Transverse colon (tissue), 4 donors: Measurements from ENCODE around the gene TUBB3.

Source experiments
- CTCF ChIP-seq, 5 experiments: fragments of 200-600 bp in 3 of 5; fragments of 450-650 bp in 2 of 5; sonication (generic) in 3 of 5; IDR thresholded peaks; 1 replicate in 2 of 5; 2 replicates in 3 of 5; pipeline ENCODE4 v1.5.1; 2016 to 2017; ENCODE audit warnings: antibody characterized with exemption in 5 of 5, inconsistent platforms in 3 of 5, mild to moderate bottlenecking in 2 of 5, moderate library complexity in 1 of 5
- EP300 ChIP-seq: sonication (generic); formaldehyde crosslinking; IDR thresholded peaks from one replicate; pipeline ENCODE4 v1.6.1; 2017; ENCODE audit warnings: antibody characterized with exemption, low read depth
- POLR2AphosphoS5 ChIP-seq, 3 donors: sonication (generic); formaldehyde crosslinking; IDR thresholded peaks; one replicate each; pipeline ENCODE4 v1.6.1; 2016; ENCODE audit warnings: antibody characterized with exemption in 3 of 3

- TF ChIP-seq CTCF (IDR thresholded peaks at IDR 0.05) = no peak
- no peak for TF ChIP-seq EP300
- no peak for TF ChIP-seq POLR2AphosphoS5 (IDR thresholded peaks at IDR 0.05)
These were observed 62.1 kb downstream of the TUBB3 start for GRCh38 chr16:89985219-89985618.
